ENCODE results near the gene DENND1C.

The DENND1C gene

GRCh38 chr19:6476155-6476895, 5.3 kb downstream of the DENND1C start:
- no peak for FAIRE-seq

GRCh38 chr19:6475321-6476108, 6.1 kb downstream of the DENND1C start:
- FAIRE-seq: no peak

- no peak for FAIRE-seq
These were observed 7.9 kb downstream of the DENND1C start for GRCh38 chr19:6473647-6474046.

- no peak for FAIRE-seq
These were observed 8.9 kb downstream of the DENND1C start for GRCh38 chr19:6472713-6473112.

DNA sequence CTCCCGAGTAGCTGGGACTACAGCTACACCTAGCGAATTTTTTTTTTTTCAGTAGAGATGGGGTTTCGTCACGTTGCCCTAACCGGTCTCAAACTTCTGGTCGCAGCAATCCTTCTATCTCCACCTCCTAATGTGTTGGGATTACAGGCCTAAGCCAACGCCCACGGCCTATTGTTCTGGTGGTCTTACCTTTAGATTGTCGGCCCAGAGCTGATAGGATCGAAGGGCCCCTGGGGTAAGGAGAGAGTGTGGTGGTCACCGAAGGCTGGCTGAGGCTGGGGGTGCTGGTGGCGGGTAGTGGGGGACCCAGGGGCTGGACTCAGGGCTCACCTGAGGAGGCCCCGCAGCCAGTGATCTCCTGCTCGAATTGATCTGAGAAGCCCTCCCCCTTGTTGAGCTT, 10.5 kb downstream of the DENND1C start:
- FAIRE-seq: no peak

- no peak for FAIRE-seq
These were observed 11.4 kb downstream of the DENND1C start for GRCh38 chr19:6470173-6470572.

- FAIRE-seq: no peak
These were observed 14.2 kb downstream of the DENND1C start for GRCh38 chr19:6467384-6467783.

GRCh38 chr19:6466526-6467248, 14.9 kb downstream of the DENND1C start:
- no peak for FAIRE-seq

- FAIRE-seq: no peak
These were observed 15.9 kb downstream of the DENND1C start for GRCh38 chr19:6465663-6466062.

- no peak for FAIRE-seq
These were observed 16.6 kb downstream of the DENND1C start for GRCh38 chr19:6465006-6465405.

GRCh38 chr19:6464070-6464873, 17.3 kb downstream of the DENND1C start, which contains the start of gene CRB3:
CRB3 (plus strand) TSS chr19:6464271; CDS start chr19:6464702, 431 bp downstream.
- FAIRE-seq: no peak

DNA sequence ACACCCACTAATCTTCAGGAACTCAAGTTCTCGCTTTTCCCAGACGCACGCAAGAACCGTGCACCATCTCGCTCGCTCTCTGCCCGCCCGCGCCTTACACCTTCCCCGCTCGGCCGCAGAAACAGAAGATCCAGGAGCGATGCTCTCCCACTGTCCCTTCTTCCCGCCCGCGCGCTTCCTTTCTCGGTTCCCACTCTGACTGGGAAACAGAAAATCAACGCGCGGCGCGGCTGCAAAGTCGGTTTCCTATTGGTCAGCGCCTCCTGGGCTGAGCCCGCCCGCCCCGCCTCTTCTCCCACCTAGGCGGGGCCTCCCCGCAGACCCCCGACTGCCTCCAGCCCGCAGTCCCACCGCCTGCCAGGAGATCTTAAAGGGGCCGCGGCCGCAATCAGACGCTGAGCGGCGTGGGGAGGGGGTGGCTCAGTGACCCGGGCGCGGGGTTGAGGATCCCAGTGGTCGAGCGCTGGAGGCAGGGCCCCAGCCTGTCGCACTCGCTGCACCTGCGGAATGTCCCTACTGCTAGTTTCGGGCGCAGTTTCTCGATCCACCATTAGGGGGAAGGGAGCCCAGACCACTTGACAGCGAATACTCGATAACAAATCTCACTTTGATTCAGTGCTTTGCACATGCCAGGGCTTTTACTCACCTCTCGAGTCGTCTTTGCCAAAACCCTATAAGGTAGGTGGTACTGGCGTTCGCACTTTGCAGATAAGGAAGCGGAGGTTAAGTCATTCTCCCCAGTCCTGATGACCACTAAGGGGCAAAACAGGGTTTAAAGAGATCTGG, 21.3 kb downstream of the DENND1C start:
- FAIRE-seq: no peak

- FAIRE-seq: no peak
These were observed 22.1 kb downstream of the DENND1C start, which contains the start of gene SLC25A23 for GRCh38 chr19:6459262-6460098. SLC25A23 (minus strand) TSS chr19:6459792; CDS start chr19:6459628, 164 bp downstream.

GRCh38 chr19:6458695-6459261, 22.8 kb downstream of the DENND1C start:
- no peak for FAIRE-seq

GRCh38 chr19:6457958-6458694, 23.5 kb downstream of the DENND1C start:
- FAIRE-seq: no peak

DNA sequence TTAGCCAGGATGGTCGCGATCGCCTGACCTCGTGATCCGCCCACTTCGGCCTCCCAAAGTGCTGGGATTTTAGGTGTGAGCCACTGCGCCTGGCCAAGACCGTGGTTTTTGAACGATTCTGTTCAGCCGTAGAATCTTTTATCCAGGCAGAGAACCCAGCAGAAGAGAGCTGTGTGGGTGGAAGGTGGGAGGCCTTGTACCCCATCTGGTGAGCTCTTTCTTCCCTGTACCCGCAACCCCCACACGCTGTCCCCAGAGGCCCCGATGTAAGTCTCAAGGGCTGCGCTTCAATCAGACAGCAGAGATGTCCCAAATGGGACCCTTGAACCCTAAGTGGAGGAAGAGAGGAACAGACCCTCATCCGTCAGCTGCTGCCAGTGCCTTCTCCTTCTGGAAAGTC, 25.7 kb downstream of the DENND1C start:
- no peak for FAIRE-seq

DNA sequence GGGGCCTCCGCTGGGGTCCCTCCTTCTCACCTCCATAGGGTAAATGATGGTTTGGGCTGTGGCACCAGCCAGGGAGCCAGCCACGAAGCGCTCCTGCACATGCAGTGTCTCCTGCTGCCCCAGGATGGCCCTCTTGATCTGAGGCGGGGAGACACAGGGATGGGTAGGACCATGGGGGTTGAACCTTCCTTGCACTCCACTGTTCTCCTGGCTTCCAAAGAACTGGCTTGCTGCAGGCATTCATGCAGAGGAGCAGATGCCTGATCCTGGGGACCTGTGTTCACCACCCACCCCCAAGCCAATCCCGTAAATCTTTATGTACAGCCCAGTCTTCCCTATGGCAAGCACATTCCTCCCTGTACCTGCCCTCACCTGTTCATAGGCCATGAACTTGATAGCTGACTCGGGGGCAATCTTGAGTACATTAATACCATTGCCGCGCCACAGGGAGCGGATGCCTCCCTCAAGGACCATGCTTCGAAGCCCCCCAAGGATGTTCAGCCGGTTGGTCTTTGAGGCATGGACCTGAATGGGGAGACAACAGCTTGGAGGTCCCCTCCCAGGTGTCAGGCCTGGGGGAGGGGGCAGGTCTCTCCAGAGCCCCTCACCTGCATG, 27.5 kb downstream of the DENND1C start:
- FAIRE-seq: no peak

DNA sequence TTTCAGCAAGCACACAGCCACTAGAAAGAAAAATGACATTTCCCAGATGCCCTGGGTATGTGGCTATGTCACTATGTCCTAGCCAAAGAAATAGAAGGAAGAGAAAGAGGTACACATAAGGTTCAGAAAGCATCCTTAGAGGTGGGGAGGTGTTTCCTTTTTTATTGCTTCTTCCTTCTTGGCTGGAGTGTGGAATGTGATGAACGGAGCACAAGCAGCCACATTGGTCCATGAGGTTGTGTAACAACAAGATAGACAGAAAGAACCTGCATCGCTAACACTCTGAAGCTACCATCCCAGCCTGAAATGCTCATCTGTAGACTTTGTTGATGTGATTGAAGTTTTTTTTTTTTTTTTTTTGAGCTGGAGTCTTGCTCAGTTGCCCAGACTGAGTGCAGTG, 28.7 kb downstream of the DENND1C start:
- no peak for FAIRE-seq

- FAIRE-seq: no peak
These were observed 29.4 kb downstream of the DENND1C start for GRCh38 chr19:6452223-6452614.

Measured in colon (tissue), 2 donors.